ENCODE results near the gene ASPDH.

DNA sequence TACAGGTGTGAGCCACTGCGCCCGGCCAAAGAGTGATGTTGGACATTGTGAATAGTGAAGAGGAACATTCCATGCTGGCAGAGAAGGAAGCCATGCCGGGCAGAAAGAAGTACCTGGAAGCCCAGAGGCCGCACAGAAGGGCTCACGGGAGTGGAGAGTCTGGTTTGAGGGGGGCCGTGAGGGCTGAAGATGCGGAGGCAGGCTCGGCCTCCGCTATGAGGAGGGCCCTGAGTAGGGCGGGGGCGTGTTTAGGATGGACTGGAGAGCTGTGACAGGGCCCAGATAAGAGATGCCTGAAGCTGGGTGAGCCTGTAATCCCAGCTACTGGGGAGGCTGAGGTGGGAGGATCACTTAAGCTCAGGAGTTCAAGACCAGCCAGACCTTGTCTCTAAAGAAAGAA lies 4.3 kb downstream of the ASPDH start:
- TF ChIP-seq, protein P1, sequence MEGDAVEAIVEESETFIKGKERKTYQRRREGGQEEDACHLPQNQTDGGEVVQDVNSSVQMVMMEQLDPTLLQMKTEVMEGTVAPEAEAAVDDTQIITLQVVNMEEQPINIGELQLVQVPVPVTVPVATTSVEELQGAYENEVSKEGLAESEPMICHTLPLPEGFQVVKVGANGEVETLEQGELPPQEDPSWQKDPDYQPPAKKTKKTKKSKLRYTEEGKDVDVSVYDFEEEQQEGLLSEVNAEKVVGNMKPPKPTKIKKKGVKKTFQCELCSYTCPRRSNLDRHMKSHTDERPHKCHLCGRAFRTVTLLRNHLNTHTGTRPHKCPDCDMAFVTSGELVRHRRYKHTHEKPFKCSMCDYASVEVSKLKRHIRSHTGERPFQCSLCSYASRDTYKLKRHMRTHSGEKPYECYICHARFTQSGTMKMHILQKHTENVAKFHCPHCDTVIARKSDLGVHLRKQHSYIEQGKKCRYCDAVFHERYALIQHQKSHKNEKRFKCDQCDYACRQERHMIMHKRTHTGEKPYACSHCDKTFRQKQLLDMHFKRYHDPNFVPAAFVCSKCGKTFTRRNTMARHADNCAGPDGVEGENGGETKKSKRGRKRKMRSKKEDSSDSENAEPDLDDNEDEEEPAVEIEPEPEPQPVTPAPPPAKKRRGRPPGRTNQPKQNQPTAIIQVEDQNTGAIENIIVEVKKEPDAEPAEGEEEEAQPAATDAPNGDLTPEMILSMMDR (IDR thresholded peaks at IDR 0.05 in 4 of 5, conservative IDR thresholded peaks at IDR 0.05 in 1 of 5), result no peak
- no peak for TF ChIP-seq POLR2A (IDR thresholded peaks at IDR 0.05)
